Mucosa of descending colon (tissue), 3 donors: ENCODE measurements around the gene ZNF346. TPM values are rescaled to one million over a fixed set of nuclear protein-coding genes. Genes with fewer than 3 reads are reported as not detected.

ENCODE experiments used
- ATAC-seq: fragments of 200-7000 bp; cut with Tn5 transposase; one replicate; pipeline ENCODE4 v1.9.1; 2020; ENCODE audit warnings: mild to moderate bottlenecking, moderate library complexity
- DNase-seq, 3 donors: peaks; one replicate each; pipeline ENCODE4 v3.0.0-alpha.2; 2020
- H3K36me3 ChIP-seq: fragments of 200-600 bp; one replicate; pipeline ENCODE4 v1.8.0; 2021; ENCODE audit warnings: low read depth, mild to moderate bottlenecking
- H3K4me1 ChIP-seq: fragments of 200-600 bp; one replicate; pipeline ENCODE4 v1.8.0; 2021; ENCODE audit warnings: low read depth, mild to moderate bottlenecking
- H3K4me3 ChIP-seq: fragments of 200-600 bp; one replicate; pipeline ENCODE4 v1.8.0; 2021; ENCODE audit warnings: mild to moderate bottlenecking
- H3K9me3 ChIP-seq: fragments of 200-600 bp; one replicate; pipeline ENCODE4 v1.8.0; 2021; ENCODE audit warnings: mild to moderate bottlenecking
- intact Hi-C, 2 donors: fragments of 100-400 bp; cut with DNase I in 1 of 2; cut with micrococcal nuclease in 1 of 2; formaldehyde crosslinking; loops; one replicate each; pipeline versions ENCODE4 v1.11.0 to v1.11.1; 2022; cut with DNase I, micrococcal nuclease
- total RNA-seq, 3 donors: library from RNA; stranded (reverse); fragmentation: NEBNext Ultra II Directional in 2 of 3; extraction: Animal tissue kit (Norgen Biotek cat#: 25700) in 2 of 3; gene quantifications; one replicate each; pipeline versions ENCODE4 v1.2.1 to v1.2.4, GENCODE V29; 2021 to 2023
- TF ChIP-seq, protein P1 (sequence below): fragments of 200-600 bp; IDR thresholded peaks from one replicate; pipeline ENCODE4 v1.8.0; 2022; ENCODE audit warnings: antibody characterized with exemption, mild to moderate bottlenecking
- donor health status: DM: no; HTN: no; CAD: no; lungs with moderate emphysema.
- donor health status: DM: no; HTN: no; CAD: no.
- donor health status: DM: no; HTN: yes; CAD: no.

ZNF346 gene
- total RNA-seq, 3 donors from 2014 or later: 15.7 to 17.9 (median 16.7) TPM

GRCh38 chr5:177020033-177020432 is 2.5 kb upstream of the ZNF346 start:
- Histone ChIP-seq H3K9me3 (no peaks in the 10 kb centered on the region), H3K36me3 (no peaks in the 10 kb centered on the region), H3K4me3 (no peak overlapping the region), H3K4me1 (peaks cover 6% of the 10 kb centered on the region)
- DNase-seq (no peak), ATAC-seq (no peak)
- TF ChIP-seq, protein P1, sequence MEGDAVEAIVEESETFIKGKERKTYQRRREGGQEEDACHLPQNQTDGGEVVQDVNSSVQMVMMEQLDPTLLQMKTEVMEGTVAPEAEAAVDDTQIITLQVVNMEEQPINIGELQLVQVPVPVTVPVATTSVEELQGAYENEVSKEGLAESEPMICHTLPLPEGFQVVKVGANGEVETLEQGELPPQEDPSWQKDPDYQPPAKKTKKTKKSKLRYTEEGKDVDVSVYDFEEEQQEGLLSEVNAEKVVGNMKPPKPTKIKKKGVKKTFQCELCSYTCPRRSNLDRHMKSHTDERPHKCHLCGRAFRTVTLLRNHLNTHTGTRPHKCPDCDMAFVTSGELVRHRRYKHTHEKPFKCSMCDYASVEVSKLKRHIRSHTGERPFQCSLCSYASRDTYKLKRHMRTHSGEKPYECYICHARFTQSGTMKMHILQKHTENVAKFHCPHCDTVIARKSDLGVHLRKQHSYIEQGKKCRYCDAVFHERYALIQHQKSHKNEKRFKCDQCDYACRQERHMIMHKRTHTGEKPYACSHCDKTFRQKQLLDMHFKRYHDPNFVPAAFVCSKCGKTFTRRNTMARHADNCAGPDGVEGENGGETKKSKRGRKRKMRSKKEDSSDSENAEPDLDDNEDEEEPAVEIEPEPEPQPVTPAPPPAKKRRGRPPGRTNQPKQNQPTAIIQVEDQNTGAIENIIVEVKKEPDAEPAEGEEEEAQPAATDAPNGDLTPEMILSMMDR: no peak
- intact Hi-C loops: no loop called here

GRCh38 chr5:177023303-177023664 is 788 bp downstream of the ZNF346 start:
- no peaks in the 10 kb centered on the region for H3K36me3 ChIP-seq
- intact Hi-C loops: no loop called here
- TF ChIP-seq, protein P1: no peak
- peak; percentile 22 for ATAC-seq
- H3K9me3 ChIP-seq: no peaks in the 10 kb centered on the region
- DNase-seq: no peak
- H3K4me1 ChIP-seq: peaks cover 6% of the 10 kb centered on the region
- H3K4me3 ChIP-seq: peak overlapping the region; percentile 73

DNA sequence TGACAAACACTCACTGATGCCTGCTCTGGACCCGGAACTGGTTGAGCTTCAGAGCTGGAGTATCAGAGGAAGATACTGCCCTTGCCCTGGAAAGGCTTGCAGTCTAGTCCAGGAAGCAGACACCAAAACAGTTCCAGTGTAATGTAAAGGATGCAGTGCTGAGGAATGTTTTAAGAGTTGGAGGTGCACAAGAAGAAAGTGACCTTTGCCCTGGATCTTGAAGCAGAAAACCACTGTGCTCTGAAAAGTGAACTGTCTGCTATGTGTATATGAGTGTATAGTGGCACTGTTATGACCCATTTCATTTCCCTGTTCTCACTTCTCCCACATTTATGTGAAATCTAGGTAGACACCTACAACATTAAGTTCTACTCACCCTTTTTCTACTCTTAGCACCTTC is 2.1 kb downstream of the ZNF346 start:
- Histone ChIP-seq H3K36me3 (no peaks in the 10 kb centered on the region), H3K4me1 (peaks cover 6% of the 10 kb centered on the region), H3K4me3 (no peak overlapping the region), H3K9me3 (no peaks in the 10 kb centered on the region)
- intact Hi-C loops: no loop called here
- ATAC-seq (peak; percentile 15), DNase-seq (no peak)
- TF ChIP-seq, protein P1: no peak

DNA sequence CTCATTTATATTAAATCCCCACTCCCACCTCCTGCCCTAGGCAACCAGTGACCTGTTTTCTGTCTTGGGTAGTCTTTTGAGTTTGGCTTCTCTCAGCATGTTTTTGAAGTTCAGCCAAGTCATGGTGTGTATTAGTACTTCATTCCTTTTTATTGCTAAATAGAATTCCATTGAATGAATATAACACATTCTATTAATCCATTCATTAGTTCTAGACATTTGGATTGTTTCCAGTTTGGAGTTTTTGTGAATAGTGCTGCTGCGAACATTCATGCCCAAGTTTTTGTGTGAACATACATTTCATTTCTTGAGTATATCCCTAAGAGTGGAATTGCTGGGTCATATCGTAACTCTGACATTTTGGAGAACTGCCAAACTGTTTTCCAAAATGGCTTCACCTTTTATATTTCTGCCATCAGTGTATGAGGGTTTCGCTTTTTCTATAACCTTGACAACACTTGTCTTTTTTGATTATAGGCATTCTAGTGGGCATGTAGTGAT is 2.7 kb downstream of the ZNF346 start:
- Histone ChIP-seq H3K36me3 (no peaks in the 10 kb centered on the region), H3K9me3 (no peaks in the 10 kb centered on the region), H3K4me3 (no peak overlapping the region), H3K4me1 (peaks cover 6% of the 10 kb centered on the region)
- TF ChIP-seq, protein P1: no peak
- ATAC-seq (no peak), DNase-seq (no peak)
- intact Hi-C loops: no loop called here

GRCh38 chr5:177027665-177028064 is 5.2 kb downstream of the ZNF346 start:
- Histone ChIP-seq H3K4me3 (no peak overlapping the region), H3K9me3 (peaks cover 4% of the 10 kb centered on the region), H3K36me3 (no peaks in the 10 kb centered on the region), H3K4me1 (peaks cover 6% of the 10 kb centered on the region)
- TF ChIP-seq, protein P1: no peak
- ATAC-seq (no peak), DNase-seq (no peak)
- intact Hi-C loops: no loop called here

DNA sequence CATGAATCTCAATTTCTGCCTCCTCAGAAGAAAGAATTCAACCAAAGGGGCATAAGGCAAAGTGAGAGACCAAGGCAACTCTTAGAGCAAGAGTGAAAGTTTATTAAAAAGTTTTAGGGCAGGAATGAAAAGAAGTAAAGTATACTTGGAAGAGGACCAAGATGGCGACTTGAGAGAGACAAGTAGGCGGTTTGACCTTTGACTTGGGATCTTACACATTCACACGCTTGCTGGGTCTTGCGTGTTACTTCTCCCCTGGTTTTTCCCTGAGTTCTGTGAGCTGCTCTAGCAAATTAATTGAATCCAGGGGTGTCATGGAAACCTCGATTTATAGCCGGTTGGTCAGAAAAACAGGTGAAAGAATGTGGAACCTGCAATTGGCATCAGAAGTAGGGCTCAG is 7.0 kb downstream of the ZNF346 start:
- Histone ChIP-seq H3K36me3 (no peaks in the 10 kb centered on the region), H3K4me1 (no peaks in the 10 kb centered on the region), H3K9me3 (peaks cover 4% of the 10 kb centered on the region), H3K4me3 (no peak overlapping the region)
- TF ChIP-seq, protein P1: no peak
- ATAC-seq (no peak), DNase-seq (no peak)
- intact Hi-C loops: no loop called here
